ENCODE measurements around the gene LYL1. TPM values are rescaled to one million over a fixed set of nuclear protein-coding genes. Genes with fewer than 3 reads are reported as not detected.

The LYL1 gene
- total and polyA plus RNA-seq, 2 donors from 2014 or later = 8.5 to 13.8 TPM

DNA sequence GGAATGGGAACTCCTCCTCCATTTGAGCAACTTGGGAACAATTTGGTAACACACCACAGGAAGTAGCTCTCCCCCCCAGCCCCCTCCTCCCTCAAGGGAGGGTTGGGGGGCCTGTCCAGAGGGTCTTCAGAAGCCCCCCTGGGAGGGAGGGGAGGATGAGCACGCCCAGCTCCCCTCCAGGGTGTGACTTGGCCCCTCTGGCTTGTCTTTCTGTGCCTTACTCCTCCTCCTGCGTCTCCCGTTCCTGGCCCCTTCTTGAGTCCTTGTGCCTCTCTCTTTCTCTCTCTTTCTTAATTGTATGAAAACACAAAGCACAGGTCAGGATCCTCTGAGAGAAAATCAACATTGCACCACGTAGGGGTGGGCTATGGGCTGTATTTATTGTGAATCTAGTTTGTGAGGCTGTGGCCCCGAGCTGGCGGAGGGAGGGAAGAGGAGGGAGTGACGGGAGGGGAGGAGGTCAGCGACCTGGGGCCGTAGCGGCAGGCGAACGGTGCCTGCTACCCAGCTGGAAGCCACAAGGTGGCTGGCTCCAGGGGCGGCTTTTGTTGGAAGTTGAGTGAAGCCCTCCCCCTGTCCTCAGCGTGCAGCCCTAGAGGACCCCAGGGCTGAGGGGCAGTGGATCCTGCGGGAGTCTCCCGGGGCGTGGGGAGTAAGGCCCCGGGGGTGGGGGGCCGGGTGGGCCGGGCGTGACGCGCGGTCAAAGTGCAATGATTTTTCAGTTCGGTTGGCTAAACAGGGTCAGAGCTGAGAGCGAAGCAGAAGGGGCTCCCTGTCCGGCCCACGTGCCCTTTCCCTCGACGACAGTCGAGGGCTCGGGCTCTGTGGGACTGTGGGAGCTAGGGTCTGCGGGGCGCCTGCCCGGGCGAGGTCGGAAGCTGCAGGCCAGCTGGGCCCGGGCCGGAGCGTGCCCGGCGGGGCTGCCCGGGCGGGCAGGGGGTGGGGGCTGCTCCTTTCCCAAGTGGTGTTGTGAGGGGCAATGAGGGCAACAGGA lies 6.4 kb downstream of the LYL1 start:
- H3K27ac ChIP-seq (ENCODE audit: low read depth in 2 of 2, low read length in 2 of 2) = peak overlapping the region; percentile 22 to 28
- H3K4me1 ChIP-seq (ENCODE audit: control insufficient read depth in 2 of 3, insufficient read depth in 2 of 3, low read depth in 1 of 3, low read length in 3 of 3) = peaks cover 0 to 29% (median 10%) of the 10 kb centered on the region in 3 donors
- no peaks in the 10 kb centered on the region for H3K36me3 ChIP-seq (ENCODE audit: control insufficient read depth in 2 of 3, insufficient read depth in 3 of 3, low read length in 3 of 3)
- TF ChIP-seq, protein P1, sequence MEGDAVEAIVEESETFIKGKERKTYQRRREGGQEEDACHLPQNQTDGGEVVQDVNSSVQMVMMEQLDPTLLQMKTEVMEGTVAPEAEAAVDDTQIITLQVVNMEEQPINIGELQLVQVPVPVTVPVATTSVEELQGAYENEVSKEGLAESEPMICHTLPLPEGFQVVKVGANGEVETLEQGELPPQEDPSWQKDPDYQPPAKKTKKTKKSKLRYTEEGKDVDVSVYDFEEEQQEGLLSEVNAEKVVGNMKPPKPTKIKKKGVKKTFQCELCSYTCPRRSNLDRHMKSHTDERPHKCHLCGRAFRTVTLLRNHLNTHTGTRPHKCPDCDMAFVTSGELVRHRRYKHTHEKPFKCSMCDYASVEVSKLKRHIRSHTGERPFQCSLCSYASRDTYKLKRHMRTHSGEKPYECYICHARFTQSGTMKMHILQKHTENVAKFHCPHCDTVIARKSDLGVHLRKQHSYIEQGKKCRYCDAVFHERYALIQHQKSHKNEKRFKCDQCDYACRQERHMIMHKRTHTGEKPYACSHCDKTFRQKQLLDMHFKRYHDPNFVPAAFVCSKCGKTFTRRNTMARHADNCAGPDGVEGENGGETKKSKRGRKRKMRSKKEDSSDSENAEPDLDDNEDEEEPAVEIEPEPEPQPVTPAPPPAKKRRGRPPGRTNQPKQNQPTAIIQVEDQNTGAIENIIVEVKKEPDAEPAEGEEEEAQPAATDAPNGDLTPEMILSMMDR (IDR thresholded peaks at IDR 0.05; ENCODE audit: borderline replicate concordance, extremely low read depth, insufficient read depth) = no peak
- H3K9ac ChIP-seq (ENCODE audit: low read length in 3 of 3) = peak overlapping the region in 1 of 3 donors; percentile 19
- FAIRE-seq (no peak), DNase-seq (peak in 1 of 5 donors; percentile 70)
- intact Hi-C loops (cut with DNase I) = loop anchor here (5.0 kb wide), 1 partner anchor 119 kb away; no protein-coding TSS in a partner anchor
- H3K9me3 ChIP-seq (ENCODE audit: control insufficient read depth in 2 of 3, insufficient read depth in 1 of 3, low read length in 3 of 3) = no peaks in the 10 kb centered on the region
- H3K27me3 ChIP-seq (ENCODE audit: control insufficient read depth, insufficient read depth, low read length) = peaks cover 14% of the 10 kb centered on the region
- peak overlapping the region in 2 of 3 donors; percentile 45 to 57 for H3K4me3 ChIP-seq (ENCODE audit: low read length in 3 of 3)

DNA sequence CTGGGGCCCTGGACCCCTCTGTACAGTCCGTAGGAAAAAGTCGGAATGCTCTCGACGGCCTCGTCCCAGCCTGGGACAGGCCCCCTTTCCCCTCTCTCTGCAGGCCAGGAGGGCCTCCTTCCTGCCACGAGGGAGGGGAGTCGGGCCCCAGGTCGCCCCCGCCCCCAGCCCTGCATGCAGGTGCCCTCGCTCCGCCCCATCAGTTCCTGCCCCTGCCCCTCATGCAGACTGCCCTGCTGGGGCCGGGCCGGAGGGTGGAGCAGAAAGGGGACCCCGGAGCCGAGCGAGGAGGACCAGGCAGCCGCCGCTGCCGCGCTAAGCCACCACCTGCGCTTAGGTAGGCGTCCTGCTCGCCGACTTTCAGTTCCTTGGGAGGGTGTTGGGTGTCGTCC lies 7.3 kb downstream of the LYL1 start:
- DNase-seq (peak in 1 of 5 donors; percentile 84), FAIRE-seq (no peak)
- intact Hi-C loops (cut with DNase I) = loop anchor here (5.0 kb wide), 1 partner anchor 118 kb away; no protein-coding TSS in a partner anchor
- Histone ChIP-seq H3K27ac (ENCODE audit: low read depth in 2 of 2, low read length in 2 of 2) (no peak overlapping the region), H3K27me3 (ENCODE audit: control insufficient read depth, insufficient read depth, low read length) (peaks cover 14% of the 10 kb centered on the region), H3K4me1 (ENCODE audit: control insufficient read depth in 2 of 3, insufficient read depth in 2 of 3, low read depth in 1 of 3, low read length in 3 of 3) (peaks cover 0 to 30% (median 16%) of the 10 kb centered on the region in 3 donors), H3K9me3 (ENCODE audit: control insufficient read depth in 2 of 3, insufficient read depth in 1 of 3, low read length in 3 of 3) (no peaks in the 10 kb centered on the region), H3K36me3 (ENCODE audit: control insufficient read depth in 2 of 3, insufficient read depth in 3 of 3, low read length in 3 of 3) (no peaks in the 10 kb centered on the region), H3K9ac (ENCODE audit: low read length in 3 of 3) (no peak overlapping the region), H3K4me3 (ENCODE audit: low read length in 3 of 3) (peak overlapping the region in 1 of 3 donors; percentile 57)
- TF ChIP-seq, protein P1 (IDR thresholded peaks at IDR 0.05; ENCODE audit: borderline replicate concordance, extremely low read depth, insufficient read depth) = no peak

DNA sequence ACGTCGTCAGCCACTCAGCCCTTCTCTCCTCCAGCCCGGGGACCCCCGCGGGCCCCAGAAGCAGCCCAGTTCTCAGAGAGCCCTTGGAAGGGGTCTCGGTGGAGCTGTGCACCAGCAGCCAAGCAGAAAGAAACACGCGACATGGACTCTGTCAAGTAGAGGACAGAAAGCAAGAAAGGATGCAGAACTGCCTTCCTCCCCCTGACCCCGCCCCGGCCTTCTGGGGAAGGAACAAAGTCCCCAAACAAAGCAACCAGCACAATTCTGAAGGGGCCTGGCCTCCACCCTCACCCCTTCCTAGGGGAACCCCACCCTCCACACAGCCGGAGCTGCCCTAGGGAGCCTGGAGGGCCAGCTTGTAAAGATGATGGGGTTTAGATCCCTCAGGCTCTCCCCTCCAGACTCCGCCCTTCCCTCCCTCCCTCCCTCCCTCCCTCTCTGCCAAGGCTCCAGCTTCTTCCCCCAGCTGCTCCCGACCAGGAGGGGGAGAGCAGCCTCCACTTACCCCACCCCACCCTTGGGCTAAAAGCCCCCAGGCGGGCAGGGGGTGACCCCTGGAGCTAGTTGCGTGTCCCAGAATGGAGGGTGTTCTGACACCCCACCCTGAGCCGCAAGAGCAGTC lies 7.8 kb downstream of the LYL1 start:
- Histone ChIP-seq H3K9me3 (ENCODE audit: control insufficient read depth in 2 of 3, insufficient read depth in 1 of 3, low read length in 3 of 3) (no peaks in the 10 kb centered on the region), H3K36me3 (ENCODE audit: control insufficient read depth in 2 of 3, insufficient read depth in 3 of 3, low read length in 3 of 3) (no peaks in the 10 kb centered on the region), H3K27ac (ENCODE audit: low read depth in 2 of 2, low read length in 2 of 2) (peak overlapping the region in 1 of 2 donors; percentile 28), H3K4me1 (ENCODE audit: control insufficient read depth in 2 of 3, insufficient read depth in 2 of 3, low read depth in 1 of 3, low read length in 3 of 3) (peaks cover 0 to 28% (median 18%) of the 10 kb centered on the region in 3 donors), H3K4me3 (ENCODE audit: low read length in 3 of 3) (peak overlapping the region in 1 of 3 donors; percentile 57), H3K9ac (ENCODE audit: low read length in 3 of 3) (no peak overlapping the region), H3K27me3 (ENCODE audit: control insufficient read depth, insufficient read depth, low read length) (peaks cover 11% of the 10 kb centered on the region)
- TF ChIP-seq, protein P1 (IDR thresholded peaks at IDR 0.05; ENCODE audit: borderline replicate concordance, extremely low read depth, insufficient read depth) = no peak
- intact Hi-C loops (cut with DNase I) = loop anchor here (5.0 kb wide), 1 partner anchor 118 kb away; no protein-coding TSS in a partner anchor
- DNase-seq (peak in 1 of 5 donors; percentile 72), FAIRE-seq (no peak)

All from kidney (tissue), 14 donors.